ENCODE measurements around the gene PCNX4.

The PCNX4 gene

GRCh38 chr14:60212503-60213371, 121.0 kb downstream of the PCNX4 start:
- FAIRE-seq = no peak

- no peak for FAIRE-seq
Measured at GRCh38 chr14:60214003-60214402, 122.3 kb downstream of the PCNX4 start.

- no peak for FAIRE-seq
Measured at GRCh38 chr14:60214415-60215126, 122.8 kb downstream of the PCNX4 start.

GRCh38 chr14:60215127-60215444, 123.4 kb downstream of the PCNX4 start:
- FAIRE-seq = no peak

GRCh38 chr14:60215520-60216420, 124.0 kb downstream of the PCNX4 start:
- FAIRE-seq = no peak

- no peak for FAIRE-seq
Measured at GRCh38 chr14:60217713-60218112, 126.0 kb downstream of the PCNX4 start.

Data from TTC549 (cell line).